ENCODE measurements around the gene MAPK10. TPM values are rescaled to one million over a fixed set of nuclear protein-coding genes. Genes with fewer than 3 reads are reported as not detected.

The MAPK10 gene
- polyA plus RNA-seq, 3 donors: 0.36 TPM; not detected in 2

GRCh38 chr4:86243750-86244149 is 116.1 kb downstream of the MAPK10 start:
- H3K27me3 Mint-ChIP-seq (ENCODE audit: low read depth in 3 of 3): peaks cover 0 to 5% (median 0%) of the 10 kb centered on the region in 3 donors
- H3K4me1 Mint-ChIP-seq: no peaks in the 10 kb centered on the region
- no peak overlapping the region for H3K4me3 ChIP-seq (replicated peaks in 1 of 3; ENCODE audit: low read depth in 2 of 3, low read length in 3 of 3)
- H3K4me2 ChIP-seq (replicated peaks; ENCODE audit: extremely low read depth, low read length, poor library complexity, severe bottlenecking): no peak overlapping the region
- no peak overlapping the region for H3K9ac ChIP-seq (ENCODE audit: insufficient read depth, low read length, poor library complexity, severe bottlenecking)
- no peaks in the 10 kb centered on the region for H3K27me3 ChIP-seq (ENCODE audit: control insufficient read depth in 2 of 2, insufficient read depth in 2 of 2, low read length in 2 of 2)
- no peak overlapping the region for H3K27ac ChIP-seq (ENCODE audit: low read depth in 1 of 2, low read length in 2 of 2)
- no peak for DNase-seq
- intact Hi-C loops (cut with micrococcal nuclease): no loop called here
- H3K36me3 Mint-ChIP-seq: no peaks in the 10 kb centered on the region
- WGBS (ENCODE audit: insufficient coverage): no CpG with 5 or more reads among the region's 3 CpGs
- no peaks in the 10 kb centered on the region for H4K20me1 ChIP-seq (ENCODE audit: insufficient read depth, low read length)
- no peaks in the 10 kb centered on the region for H3K4me1 ChIP-seq (ENCODE audit: control insufficient read depth in 1 of 2, insufficient read depth in 2 of 2, low read length in 2 of 2)
- H3K79me2 ChIP-seq (ENCODE audit: insufficient read depth, low read length): no peaks in the 10 kb centered on the region
- TF ChIP-seq, protein P1, sequence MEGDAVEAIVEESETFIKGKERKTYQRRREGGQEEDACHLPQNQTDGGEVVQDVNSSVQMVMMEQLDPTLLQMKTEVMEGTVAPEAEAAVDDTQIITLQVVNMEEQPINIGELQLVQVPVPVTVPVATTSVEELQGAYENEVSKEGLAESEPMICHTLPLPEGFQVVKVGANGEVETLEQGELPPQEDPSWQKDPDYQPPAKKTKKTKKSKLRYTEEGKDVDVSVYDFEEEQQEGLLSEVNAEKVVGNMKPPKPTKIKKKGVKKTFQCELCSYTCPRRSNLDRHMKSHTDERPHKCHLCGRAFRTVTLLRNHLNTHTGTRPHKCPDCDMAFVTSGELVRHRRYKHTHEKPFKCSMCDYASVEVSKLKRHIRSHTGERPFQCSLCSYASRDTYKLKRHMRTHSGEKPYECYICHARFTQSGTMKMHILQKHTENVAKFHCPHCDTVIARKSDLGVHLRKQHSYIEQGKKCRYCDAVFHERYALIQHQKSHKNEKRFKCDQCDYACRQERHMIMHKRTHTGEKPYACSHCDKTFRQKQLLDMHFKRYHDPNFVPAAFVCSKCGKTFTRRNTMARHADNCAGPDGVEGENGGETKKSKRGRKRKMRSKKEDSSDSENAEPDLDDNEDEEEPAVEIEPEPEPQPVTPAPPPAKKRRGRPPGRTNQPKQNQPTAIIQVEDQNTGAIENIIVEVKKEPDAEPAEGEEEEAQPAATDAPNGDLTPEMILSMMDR (IDR thresholded peaks at IDR 0.05): no peak
- H3K9me3 ChIP-seq (replicated peaks in 1 of 2; ENCODE audit: control insufficient read depth in 1 of 2, insufficient read depth in 1 of 2, low read length in 2 of 2): peaks cover 14% of the 10 kb centered on the region in 2 donors
- no peak overlapping the region for H3K27ac Mint-ChIP-seq
- H3K36me3 ChIP-seq (replicated peaks in 1 of 2; ENCODE audit: control insufficient read depth in 1 of 2, insufficient read depth in 2 of 2, low read length in 2 of 2): no peaks in the 10 kb centered on the region
- peaks cover 8 to 25% (median 13%) of the 10 kb centered on the region in 7 donors for H3K9me3 Mint-ChIP-seq
- no peak overlapping the region for H3K4me3 Mint-ChIP-seq
- no peak overlapping the region for H2AFZ ChIP-seq (ENCODE audit: insufficient read depth, low read depth, low read length, poor library complexity, severe bottlenecking)

- Histone ChIP-seq H3K36me3 (replicated peaks in 1 of 2; ENCODE audit: control insufficient read depth in 1 of 2, insufficient read depth in 2 of 2, low read length in 2 of 2) (no peaks in the 10 kb centered on the region), H3K27ac (ENCODE audit: low read depth in 1 of 2, low read length in 2 of 2) (no peak overlapping the region), H3K4me3 (replicated peaks in 1 of 3; ENCODE audit: low read depth in 2 of 3, low read length in 3 of 3) (no peak overlapping the region), H3K4me2 (replicated peaks; ENCODE audit: extremely low read depth, low read length, poor library complexity, severe bottlenecking) (no peak overlapping the region), H2AFZ (ENCODE audit: insufficient read depth, low read depth, low read length, poor library complexity, severe bottlenecking) (no peak overlapping the region), H4K20me1 (ENCODE audit: insufficient read depth, low read length) (no peaks in the 10 kb centered on the region), H3K27me3 (ENCODE audit: control insufficient read depth in 2 of 2, insufficient read depth in 2 of 2, low read length in 2 of 2) (no peaks in the 10 kb centered on the region), H3K9ac (ENCODE audit: insufficient read depth, low read length, poor library complexity, severe bottlenecking) (no peak overlapping the region), H3K4me1 (ENCODE audit: control insufficient read depth in 1 of 2, insufficient read depth in 2 of 2, low read length in 2 of 2) (no peaks in the 10 kb centered on the region), H3K9me3 (replicated peaks in 1 of 2; ENCODE audit: control insufficient read depth in 1 of 2, insufficient read depth in 1 of 2, low read length in 2 of 2) (peaks cover 14% of the 10 kb centered on the region in 2 donors), H3K79me2 (ENCODE audit: insufficient read depth, low read length) (no peaks in the 10 kb centered on the region)
- TF ChIP-seq, protein P1 (IDR thresholded peaks at IDR 0.05): no peak
- no peak overlapping the region for H3K27ac Mint-ChIP-seq
- WGBS (ENCODE audit: insufficient coverage): 95% methylated on average over 14 of the region's 14 CpGs
- no peaks in the 10 kb centered on the region for H3K36me3 Mint-ChIP-seq
- intact Hi-C loops (cut with micrococcal nuclease): no loop called here
- peaks cover 0 to 5% (median 2%) of the 10 kb centered on the region in 3 donors for H3K27me3 Mint-ChIP-seq (ENCODE audit: low read depth in 3 of 3)
- no peaks in the 10 kb centered on the region for H3K4me1 Mint-ChIP-seq
- no peak for DNase-seq
- H3K9me3 Mint-ChIP-seq: peaks cover 9 to 27% (median 13%) of the 10 kb centered on the region in 7 donors
- H3K4me3 Mint-ChIP-seq: no peak overlapping the region
Observed at GRCh38 chr4:86242677-86243076, 117.2 kb downstream of the MAPK10 start.
